Stimulated activated naive CD8-positive, alpha-beta T cell treated with anti-CD3 and anti-CD28 coated beads, Interleukin-15, amount 100 ng/mL, for 72 hours (primary cell): ENCODE results near the gene VIT.
"Not testable (repeated sequence)": the region's sequence is repeated elsewhere in the genome, so short reads cannot be mapped to it uniquely, and the experiment has no call there.

ENCODE experiments used
- ATAC-seq: fragments of 150-1000 bp; cut with Tn5 transposase; 2 replicates; pipeline ENCODE4 v1.10.0; 2021; ENCODE audit warnings: mild to moderate bottlenecking, moderate library complexity
- DNase-seq, 2 donors: peaks; one replicate each; pipeline ENCODE4 v3.0.0; 2021 to 2022
- H3K27ac Mint-ChIP-seq, 2 donors: one replicate each; pipeline ENCODE4 v1.8.0; 2022; ENCODE audit warnings: mild to moderate bottlenecking in 2 of 2, mixed read lengths in 2 of 2, moderate library complexity in 2 of 2
- H3K27me3 Mint-ChIP-seq: one replicate; pipeline ENCODE4 v1.8.0; 2022; ENCODE audit warnings: mixed read lengths
- H3K4me1 Mint-ChIP-seq: one replicate; pipeline ENCODE4 v1.8.0; 2022; ENCODE audit warnings: mild to moderate bottlenecking, mixed read lengths
- H3K4me3 Mint-ChIP-seq, 2 donors: one replicate each; pipeline ENCODE4 v1.8.0; 2022; ENCODE audit warnings: mild to moderate bottlenecking in 2 of 2, mixed read lengths in 2 of 2, moderate library complexity in 1 of 2
- H3K9me3 Mint-ChIP-seq, 2 donors: one replicate each; pipeline ENCODE4 v1.8.0; 2022; ENCODE audit warnings: mixed read lengths in 2 of 2

The VIT gene

GRCh38 chr2:36820942-36821605 lies 124.6 kb downstream of the VIT start:
- Mint-ChIP-seq H3K9me3 (no peaks in the 10 kb centered on the region), H3K27ac (peak overlapping the region in 1 of 2 donors; percentile 36), H3K27me3 (no peaks in the 10 kb centered on the region), H3K4me1 (peaks cover 5% of the 10 kb centered on the region), H3K4me3 (no peak overlapping the region)
- DNase-seq = no peak
- ATAC-seq = no peak

- no peak overlapping the region for H3K4me3 Mint-ChIP-seq
- no peaks in the 10 kb centered on the region for H3K9me3 Mint-ChIP-seq
- H3K27ac Mint-ChIP-seq = no peak overlapping the region
- ATAC-seq = no peak
- no peak for DNase-seq
- H3K4me1 Mint-ChIP-seq = no peaks in the 10 kb centered on the region
- no peaks in the 10 kb centered on the region for H3K27me3 Mint-ChIP-seq
These were observed 127.4 kb downstream of the VIT start for GRCh38 chr2:36823862-36824261.

- Mint-ChIP-seq H3K9me3 (no peaks in the 10 kb centered on the region), H3K4me3 (no peak overlapping the region), H3K27me3 (no peaks in the 10 kb centered on the region), H3K4me1 (no peaks in the 10 kb centered on the region), H3K27ac (no peak overlapping the region)
- ATAC-seq (no peak), DNase-seq (no peak)
These were observed 127.8 kb downstream of the VIT start for GRCh38 chr2:36824273-36824672.

GRCh38 chr2:36824683-36825082 lies 128.2 kb downstream of the VIT start:
- H3K4me3 Mint-ChIP-seq, H3K27ac Mint-ChIP-seq, DNase-seq, ATAC-seq, H3K27me3 Mint-ChIP-seq, H3K9me3 Mint-ChIP-seq, H3K4me1 Mint-ChIP-seq: not testable (repeated sequence)

- Mint-ChIP-seq H3K4me1 (peaks cover 10% of the 10 kb centered on the region), H3K4me3 (no peak overlapping the region), H3K27me3 (peaks cover 5% of the 10 kb centered on the region), H3K9me3 (no peaks in the 10 kb centered on the region), H3K27ac (no peak overlapping the region)
- ATAC-seq = no peak
- no peak for DNase-seq
These were observed 134.7 kb downstream of the VIT start for GRCh38 chr2:36831185-36831584.

GRCh38 chr2:36834203-36834602 lies 137.7 kb downstream of the VIT start:
- H3K9me3 Mint-ChIP-seq = no peaks in the 10 kb centered on the region
- H3K27me3 Mint-ChIP-seq = peaks cover 5% of the 10 kb centered on the region
- no peak overlapping the region for H3K27ac Mint-ChIP-seq
- no peak overlapping the region for H3K4me3 Mint-ChIP-seq
- no peak for DNase-seq
- ATAC-seq = no peak
- H3K4me1 Mint-ChIP-seq = peaks cover 10% of the 10 kb centered on the region

- Mint-ChIP-seq H3K4me3 (peak overlapping the region; percentile 16 to 30), H3K27ac (peak overlapping the region in 1 of 2 donors; percentile 57), H3K9me3 (no peaks in the 10 kb centered on the region), H3K4me1 (peaks cover 10% of the 10 kb centered on the region), H3K27me3 (peaks cover 5% of the 10 kb centered on the region)
- ATAC-seq = no peak
- DNase-seq = no peak
These were observed 138.4 kb downstream of the VIT start for GRCh38 chr2:36834731-36835524.

GRCh38 chr2:36839976-36840617 lies 143.6 kb downstream of the VIT start:
- H3K27me3 Mint-ChIP-seq = no peaks in the 10 kb centered on the region
- ATAC-seq = no peak

GRCh38 chr2:36843838-36844237 lies 147.3 kb downstream of the VIT start:
- Mint-ChIP-seq H3K27ac (no peak overlapping the region), H3K4me1 (no peaks in the 10 kb centered on the region), H3K4me3 (no peak overlapping the region), H3K27me3 (no peaks in the 10 kb centered on the region), H3K9me3 (no peaks in the 10 kb centered on the region)
- DNase-seq (no peak), ATAC-seq (no peak)

More at GRCh38 chr2:36839976-36840617, 143.6 kb downstream of the VIT start:
- Mint-ChIP-seq H3K4me3 (no peak overlapping the region), H3K4me1 (peaks cover 6% of the 10 kb centered on the region), H3K9me3 (no peaks in the 10 kb centered on the region), H3K27ac (no peak overlapping the region)
- no peak for DNase-seq

GRCh38 chr2:36849265-36849664 lies 152.8 kb downstream of the VIT start:
- Mint-ChIP-seq H3K4me3 (no peak overlapping the region), H3K4me1 (no peaks in the 10 kb centered on the region), H3K9me3 (no peaks in the 10 kb centered on the region), H3K27ac (no peak overlapping the region), H3K27me3 (no peaks in the 10 kb centered on the region)
- no peak for ATAC-seq
- DNase-seq = no peak

GRCh38 chr2:36854241-36854640 lies 157.7 kb downstream of the VIT start:
- Mint-ChIP-seq H3K4me3 (no peak overlapping the region), H3K27me3 (no peaks in the 10 kb centered on the region), H3K9me3 (no peaks in the 10 kb centered on the region), H3K4me1 (peaks cover 16% of the 10 kb centered on the region), H3K27ac (no peak overlapping the region)
- ATAC-seq (no peak), DNase-seq (no peak)

GRCh38 chr2:36855429-36855828 lies 158.9 kb downstream of the VIT start:
- H3K9me3 Mint-ChIP-seq = no peaks in the 10 kb centered on the region
- H3K27me3 Mint-ChIP-seq = no peaks in the 10 kb centered on the region
- H3K4me3 Mint-ChIP-seq = no peak overlapping the region
- peaks cover 25% of the 10 kb centered on the region for H3K4me1 Mint-ChIP-seq
- H3K27ac Mint-ChIP-seq = no peak overlapping the region
- DNase-seq = no peak
- ATAC-seq = no peak

GRCh38 chr2:36857713-36858112 lies 161.2 kb downstream of the VIT start:
- no peak overlapping the region for H3K4me3 Mint-ChIP-seq

GRCh38 chr2:36858551-36859365 lies 162.3 kb downstream of the VIT start:
- peak; percentile 87 for ATAC-seq
- H3K9me3 Mint-ChIP-seq = no peaks in the 10 kb centered on the region
- H3K4me3 Mint-ChIP-seq = no peak overlapping the region
- H3K27me3 Mint-ChIP-seq = no peaks in the 10 kb centered on the region
- H3K4me1 Mint-ChIP-seq = peaks cover 25% of the 10 kb centered on the region
- no peak for DNase-seq
- H3K27ac Mint-ChIP-seq = no peak overlapping the region

More at GRCh38 chr2:36857713-36858112, 161.2 kb downstream of the VIT start:
- no peak for ATAC-seq
- no peaks in the 10 kb centered on the region for H3K9me3 Mint-ChIP-seq
- H3K27me3 Mint-ChIP-seq = no peaks in the 10 kb centered on the region
- H3K27ac Mint-ChIP-seq = no peak overlapping the region
- peaks cover 25% of the 10 kb centered on the region for H3K4me1 Mint-ChIP-seq
- no peak for DNase-seq

- peak; percentile 39 for ATAC-seq
These were observed 162.9 kb downstream of the VIT start for GRCh38 chr2:36859366-36859792.

More at GRCh38 chr2:36859366-36859792, 162.9 kb downstream of the VIT start:
- H3K4me1 Mint-ChIP-seq = peaks cover 25% of the 10 kb centered on the region
- no peak overlapping the region for H3K27ac Mint-ChIP-seq
- no peak for DNase-seq
- H3K27me3 Mint-ChIP-seq = no peaks in the 10 kb centered on the region
- no peak overlapping the region for H3K4me3 Mint-ChIP-seq
- no peaks in the 10 kb centered on the region for H3K9me3 Mint-ChIP-seq
